ENCODE measurements around the gene SLC9A9.

DNA sequence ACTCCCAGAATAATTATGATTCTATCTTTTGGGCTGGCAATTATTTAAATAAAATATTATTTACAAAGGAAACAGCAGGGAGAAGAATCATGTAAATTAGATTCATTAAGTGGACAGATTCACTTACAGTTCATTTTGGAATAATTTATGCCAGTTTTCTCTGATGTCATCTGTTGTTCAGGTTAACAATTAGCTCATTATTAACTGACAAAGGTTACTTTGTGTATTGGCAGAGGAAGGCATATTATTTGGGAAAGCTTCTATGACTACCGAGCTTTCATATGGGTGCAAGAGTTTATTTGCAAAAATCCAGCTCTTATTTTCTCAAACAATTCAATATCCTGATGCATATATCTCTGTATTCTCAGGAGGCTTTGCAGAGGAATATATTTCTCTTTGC, 504.3 kb downstream of the SLC9A9 start:
- TF ChIP-seq POLR2A (IDR thresholded peaks at IDR 0.05; ENCODE audit: low read length) = no peak
- no peak for TF ChIP-seq GATA1 (IDR thresholded peaks at IDR 0.05; ENCODE audit: low read depth, low read length)
